ENCODE data around the gene LINGO1.

DNA sequence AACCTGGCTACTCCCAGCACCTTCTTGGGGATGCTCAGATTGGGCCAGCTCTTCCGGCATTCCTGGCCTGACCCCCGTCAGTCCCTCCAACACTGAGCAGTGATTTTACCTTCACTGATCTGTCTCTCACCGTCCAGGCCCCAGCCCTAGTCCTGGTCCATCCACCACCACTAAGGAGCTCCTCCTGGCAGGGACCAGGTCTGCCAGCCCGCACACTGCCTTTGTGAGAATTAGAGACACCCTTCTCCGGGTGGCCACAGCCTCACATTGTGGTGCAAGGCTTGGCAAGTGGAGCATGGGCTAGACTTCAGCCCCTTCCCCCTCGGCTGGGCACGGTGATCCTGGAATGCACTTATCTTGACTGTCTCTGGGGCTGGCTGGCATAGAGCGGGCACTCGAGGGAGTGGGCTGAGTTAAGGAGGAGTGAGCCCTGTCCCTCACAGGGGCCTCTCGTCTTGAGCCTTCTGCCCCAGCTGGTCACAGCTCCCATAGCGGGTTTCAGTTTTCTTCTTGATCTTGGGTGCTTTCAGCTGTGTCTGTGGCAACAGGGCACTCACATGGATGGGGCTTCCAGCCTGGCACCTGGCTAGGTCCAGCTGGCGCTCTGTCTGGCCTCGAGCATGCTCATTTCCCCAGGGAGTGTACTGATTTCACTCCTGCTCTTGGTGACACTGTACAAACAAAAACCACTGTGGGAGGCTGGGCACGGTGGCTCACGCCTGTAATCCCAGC, 53.9 kb downstream of the LINGO1 start:
- TF ChIP-seq, protein P1, sequence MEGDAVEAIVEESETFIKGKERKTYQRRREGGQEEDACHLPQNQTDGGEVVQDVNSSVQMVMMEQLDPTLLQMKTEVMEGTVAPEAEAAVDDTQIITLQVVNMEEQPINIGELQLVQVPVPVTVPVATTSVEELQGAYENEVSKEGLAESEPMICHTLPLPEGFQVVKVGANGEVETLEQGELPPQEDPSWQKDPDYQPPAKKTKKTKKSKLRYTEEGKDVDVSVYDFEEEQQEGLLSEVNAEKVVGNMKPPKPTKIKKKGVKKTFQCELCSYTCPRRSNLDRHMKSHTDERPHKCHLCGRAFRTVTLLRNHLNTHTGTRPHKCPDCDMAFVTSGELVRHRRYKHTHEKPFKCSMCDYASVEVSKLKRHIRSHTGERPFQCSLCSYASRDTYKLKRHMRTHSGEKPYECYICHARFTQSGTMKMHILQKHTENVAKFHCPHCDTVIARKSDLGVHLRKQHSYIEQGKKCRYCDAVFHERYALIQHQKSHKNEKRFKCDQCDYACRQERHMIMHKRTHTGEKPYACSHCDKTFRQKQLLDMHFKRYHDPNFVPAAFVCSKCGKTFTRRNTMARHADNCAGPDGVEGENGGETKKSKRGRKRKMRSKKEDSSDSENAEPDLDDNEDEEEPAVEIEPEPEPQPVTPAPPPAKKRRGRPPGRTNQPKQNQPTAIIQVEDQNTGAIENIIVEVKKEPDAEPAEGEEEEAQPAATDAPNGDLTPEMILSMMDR (IDR thresholded peaks at IDR 0.05): no peak
- TF ChIP-seq, protein P2, sequence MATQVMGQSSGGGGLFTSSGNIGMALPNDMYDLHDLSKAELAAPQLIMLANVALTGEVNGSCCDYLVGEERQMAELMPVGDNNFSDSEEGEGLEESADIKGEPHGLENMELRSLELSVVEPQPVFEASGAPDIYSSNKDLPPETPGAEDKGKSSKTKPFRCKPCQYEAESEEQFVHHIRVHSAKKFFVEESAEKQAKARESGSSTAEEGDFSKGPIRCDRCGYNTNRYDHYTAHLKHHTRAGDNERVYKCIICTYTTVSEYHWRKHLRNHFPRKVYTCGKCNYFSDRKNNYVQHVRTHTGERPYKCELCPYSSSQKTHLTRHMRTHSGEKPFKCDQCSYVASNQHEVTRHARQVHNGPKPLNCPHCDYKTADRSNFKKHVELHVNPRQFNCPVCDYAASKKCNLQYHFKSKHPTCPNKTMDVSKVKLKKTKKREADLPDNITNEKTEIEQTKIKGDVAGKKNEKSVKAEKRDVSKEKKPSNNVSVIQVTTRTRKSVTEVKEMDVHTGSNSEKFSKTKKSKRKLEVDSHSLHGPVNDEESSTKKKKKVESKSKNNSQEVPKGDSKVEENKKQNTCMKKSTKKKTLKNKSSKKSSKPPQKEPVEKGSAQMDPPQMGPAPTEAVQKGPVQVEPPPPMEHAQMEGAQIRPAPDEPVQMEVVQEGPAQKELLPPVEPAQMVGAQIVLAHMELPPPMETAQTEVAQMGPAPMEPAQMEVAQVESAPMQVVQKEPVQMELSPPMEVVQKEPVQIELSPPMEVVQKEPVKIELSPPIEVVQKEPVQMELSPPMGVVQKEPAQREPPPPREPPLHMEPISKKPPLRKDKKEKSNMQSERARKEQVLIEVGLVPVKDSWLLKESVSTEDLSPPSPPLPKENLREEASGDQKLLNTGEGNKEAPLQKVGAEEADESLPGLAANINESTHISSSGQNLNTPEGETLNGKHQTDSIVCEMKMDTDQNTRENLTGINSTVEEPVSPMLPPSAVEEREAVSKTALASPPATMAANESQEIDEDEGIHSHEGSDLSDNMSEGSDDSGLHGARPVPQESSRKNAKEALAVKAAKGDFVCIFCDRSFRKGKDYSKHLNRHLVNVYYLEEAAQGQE (IDR thresholded peaks at IDR 0.05): no peak
- TF ChIP-seq JUN (IDR thresholded peaks at IDR 0.05): no peak
- no peak for TF ChIP-seq RARB (CRISPR knock-in tag; IDR thresholded peaks at IDR 0.05)
- no peak for TF ChIP-seq NPAS2 (CRISPR knock-in tag; IDR thresholded peaks at IDR 0.05; ENCODE audit: borderline replicate concordance)
- TF ChIP-seq RCOR1 (IDR thresholded peaks at IDR 0.05; ENCODE audit: low read depth, low read length): no peak
- no peak for TF ChIP-seq ZFP36 (IDR thresholded peaks at IDR 0.05; ENCODE audit: borderline replicate concordance, partially characterized antibody)
- no peak for TF ChIP-seq POLR2A (IDR thresholded peaks at IDR 0.05; ENCODE audit: low read length)
- TF ChIP-seq CEBPB (IDR thresholded peaks at IDR 0.05): no peak
- TF ChIP-seq JUNB (IDR thresholded peaks at IDR 0.05): no peak
